HG03175 (cell line): ENCODE measurements around the gene TSPAN5.

Experiments
- ATAC-seq: cut with Tn5 transposase; IDR thresholded peaks from one replicate; pipeline ENCODE4 v1.9.1; 2021; ENCODE audit warnings: mild to moderate bottlenecking, moderate library complexity; ENCODE audit not compliant: unreplicated experiment

The TSPAN5 gene

GRCh38 chr4:98673978-98674377, 15.6 kb upstream of the TSPAN5 start:
- no peak for ATAC-seq

GRCh38 chr4:98673288-98673644, 14.9 kb upstream of the TSPAN5 start:
- no peak for ATAC-seq

GRCh38 chr4:98672583-98673287, 14.3 kb upstream of the TSPAN5 start:
- no peak for ATAC-seq

- no peak for ATAC-seq
These were observed 12.7 kb upstream of the TSPAN5 start for GRCh38 chr4:98671131-98671530.

- ATAC-seq: no peak
These were observed 11.8 kb upstream of the TSPAN5 start for GRCh38 chr4:98670186-98670585.

GRCh38 chr4:98669577-98669976, 11.2 kb upstream of the TSPAN5 start:
- ATAC-seq: no peak

GRCh38 chr4:98664959-98665358, 6.5 kb upstream of the TSPAN5 start:
- ATAC-seq: no peak

- peak; percentile 64 for ATAC-seq
These were observed 5.0 kb upstream of the TSPAN5 start for GRCh38 chr4:98663226-98664006.

GRCh38 chr4:98662626-98663225, 4.3 kb upstream of the TSPAN5 start:
- ATAC-seq: peak; percentile 3

- ATAC-seq: no peak
These were observed 3.6 kb upstream of the TSPAN5 start for GRCh38 chr4:98662055-98662453.

GRCh38 chr4:98661371-98662054, 3.1 kb upstream of the TSPAN5 start:
- ATAC-seq: no peak

- ATAC-seq: no peak
These were observed 1.5 kb upstream of the TSPAN5 start for GRCh38 chr4:98659741-98660462.

GRCh38 chr4:98659106-98659592, 738 bp upstream of the TSPAN5 start:
- no peak for ATAC-seq

GRCh38 chr4:98657531-98658286, 702 bp downstream of the TSPAN5 start:
- ATAC-seq: peak; percentile 12

GRCh38 chr4:98656886-98657285, 1.5 kb downstream of the TSPAN5 start:
- ATAC-seq: no peak

- ATAC-seq: no peak
These were observed 2.0 kb downstream of the TSPAN5 start for GRCh38 chr4:98656443-98656842.

- no peak for ATAC-seq
These were observed 4.2 kb downstream of the TSPAN5 start for GRCh38 chr4:98653890-98654867.

GRCh38 chr4:98652996-98653395, 5.4 kb downstream of the TSPAN5 start:
- no peak for ATAC-seq

GRCh38 chr4:98648602-98649001, 9.8 kb downstream of the TSPAN5 start:
- ATAC-seq: no peak
